Mesenteric fat pad (tissue), 1 donor: ENCODE measurements around the gene EIF2S3. TPM values are rescaled to one million over a fixed set of nuclear protein-coding genes. Genes with fewer than 3 reads are reported as not detected.
"Not testable (repeated sequence)": the region's sequence is repeated elsewhere in the genome, so short reads cannot be mapped to it uniquely, and the experiment has no call there.

ENCODE experiments used
- DNase-seq: peaks from one replicate; pipeline ENCODE4 v3.0.0-alpha.2; 2020; ENCODE audit warnings: low spot score
- long read RNA-seq: library from polyadenylated mRNA; unstranded; transcript quantifications from one replicate; pipeline ENCODE4 v2.0.0, GENCODE V29; 2020
- total RNA-seq: library from RNA; stranded (reverse); fragmentation: NEBNext Ultra II Directional; extraction: Animal tissue kit (Norgen Biotek cat#: 25700); gene quantifications from one replicate; pipeline ENCODE4 v1.2.1, GENCODE V29; 2021
- donor health status: DM: yes; HTN: yes; CAD: no.

Gene EIF2S3
- 143 TPM for total RNA-seq
- long read RNA-seq, transcript EIF2S3-201 (12 exons, 2,858 nt): major isoform, 403 of 454 reads
- long read RNA-seq, partial matches to known transcripts: 24 of 454 reads
- long read RNA-seq, other reads (novel, unspliced or antisense): 27 of 454 reads

DNA sequence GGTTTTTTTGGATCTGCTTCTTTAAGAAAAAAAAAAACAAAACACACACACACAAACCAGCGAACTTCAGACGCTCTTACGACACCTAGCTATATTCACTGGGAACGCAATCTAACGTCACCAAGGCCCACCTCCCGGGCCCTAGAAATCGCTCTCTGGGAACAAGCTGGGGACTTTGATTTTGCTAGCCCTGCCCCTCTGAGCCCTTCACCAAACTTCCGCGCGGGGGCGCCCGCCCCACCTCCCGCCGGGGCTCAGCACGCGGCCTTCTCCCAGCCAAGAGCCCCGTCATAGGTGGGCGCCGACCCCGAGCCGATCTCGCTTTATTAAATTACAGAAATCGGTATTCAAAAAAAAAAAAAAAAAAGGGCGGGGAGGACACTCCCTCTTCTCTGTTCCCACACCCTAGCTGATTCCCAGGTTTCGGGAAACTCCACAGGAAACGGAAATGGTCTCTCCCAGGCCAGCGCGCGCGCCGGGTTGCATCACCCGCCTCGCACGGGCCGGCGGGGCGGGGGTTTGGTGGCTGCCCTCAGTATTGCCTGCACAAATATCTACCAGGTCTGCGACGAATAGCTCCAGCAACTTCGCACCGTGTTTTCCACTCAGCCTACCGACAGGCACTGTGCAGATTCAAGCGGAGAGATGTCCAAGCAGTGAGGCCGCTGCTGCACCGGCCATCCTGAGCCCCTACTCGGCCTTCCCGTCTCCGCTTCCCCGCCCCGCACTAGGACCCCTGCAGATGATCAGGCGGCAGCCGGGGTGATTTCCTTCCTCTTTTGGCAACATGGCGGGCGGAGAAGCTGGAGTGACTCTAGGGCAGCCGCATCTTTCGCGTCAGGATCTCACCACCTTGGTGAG, at the start of gene EIF2S3:
Gene EIF2S3 (plus strand): TSS at position 775 of the 861 bp plus-strand sequence. CDS start 13 bp downstream, at position 788.
- peak; percentile 95 for DNase-seq

DNA sequence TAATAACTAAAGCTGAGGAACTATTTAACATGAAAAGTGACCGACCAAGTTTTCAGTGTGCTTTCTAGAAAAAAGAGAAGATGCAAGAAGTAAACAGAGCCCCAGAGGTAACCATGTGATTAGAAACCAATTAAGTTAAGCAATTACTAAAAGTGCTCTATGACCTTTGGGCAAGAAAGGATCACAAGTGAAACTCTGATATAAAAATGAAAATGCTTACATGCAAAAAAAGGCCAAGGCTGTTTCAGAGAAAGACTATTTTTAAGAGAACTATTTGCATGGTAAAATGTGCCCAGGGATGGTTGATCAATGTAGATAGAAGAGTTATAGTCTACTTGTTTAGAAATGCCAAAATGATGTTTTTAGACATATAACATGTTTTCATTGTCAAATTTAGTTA, 49.7 kb upstream of the EIF2S3 start:
- no peak for DNase-seq

DNA sequence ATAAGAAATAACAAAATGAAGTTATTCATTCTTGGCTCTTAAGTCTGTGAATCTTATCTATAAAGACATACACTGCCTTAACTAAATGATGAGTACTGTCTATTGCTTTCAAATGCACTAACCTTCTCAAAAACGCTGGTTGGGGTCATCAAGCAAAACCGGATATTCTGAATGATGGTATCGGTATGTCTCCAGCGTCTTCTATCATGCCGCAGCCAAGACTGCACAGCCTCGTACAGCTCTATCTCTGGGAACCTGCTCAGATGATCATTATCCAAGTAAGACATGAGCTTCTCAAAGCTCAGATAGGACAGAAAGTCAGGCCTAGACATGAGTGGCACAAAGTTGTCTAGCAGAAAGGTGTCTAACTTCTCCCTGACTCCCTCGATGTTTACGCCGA, 48.9 kb upstream of the EIF2S3 start:
- DNase-seq: no peak

DNA sequence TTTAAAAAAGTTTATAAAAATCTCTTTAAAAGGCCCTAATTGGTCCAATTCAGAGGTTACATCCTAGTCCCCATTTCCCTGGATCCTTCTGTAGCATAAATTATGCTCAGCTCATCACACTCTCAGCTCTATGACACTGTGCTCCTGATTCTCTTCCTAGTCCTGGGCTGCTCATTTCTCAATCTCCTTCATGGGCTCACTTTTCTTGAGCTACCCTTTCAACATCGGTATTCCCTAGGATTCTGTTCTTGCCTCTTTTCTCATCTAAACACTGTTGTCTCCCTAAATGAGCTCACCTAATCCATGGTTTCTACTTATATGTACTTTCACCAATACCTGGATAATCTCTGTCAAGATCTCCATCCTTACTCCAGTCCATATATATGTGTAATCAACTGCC, 42.5 kb upstream of the EIF2S3 start:
- no peak for DNase-seq

DNA sequence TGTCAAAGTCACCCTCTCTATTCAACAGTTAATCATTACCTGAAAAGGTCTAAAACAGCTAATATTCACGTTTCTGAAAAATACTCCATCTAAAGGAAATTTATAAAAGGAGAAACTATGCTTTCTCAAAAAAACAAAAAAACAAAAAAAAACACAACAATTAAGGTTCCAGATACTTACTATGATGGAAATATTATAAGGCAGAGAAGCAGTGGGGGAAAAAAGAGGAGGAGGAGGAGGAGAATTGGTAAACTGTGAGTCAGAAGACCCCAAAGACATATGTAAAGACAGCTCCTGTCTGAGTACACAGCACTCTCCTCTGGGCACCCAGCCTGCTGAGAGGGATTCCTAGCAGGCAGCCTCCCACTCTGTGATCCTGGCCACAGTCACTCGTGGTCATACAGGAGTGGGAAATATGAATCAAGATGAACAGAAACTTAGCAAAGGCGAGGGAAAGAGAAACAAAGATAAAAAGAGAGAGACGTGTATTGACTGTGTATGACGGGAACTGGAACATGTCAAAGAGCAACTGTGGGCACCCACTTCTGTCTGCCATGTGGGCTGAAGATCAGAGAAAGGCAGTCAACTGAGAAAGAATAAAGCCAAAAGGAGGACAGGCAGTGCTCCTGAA, 40.3 kb upstream of the EIF2S3 start:
- no peak for DNase-seq

DNA sequence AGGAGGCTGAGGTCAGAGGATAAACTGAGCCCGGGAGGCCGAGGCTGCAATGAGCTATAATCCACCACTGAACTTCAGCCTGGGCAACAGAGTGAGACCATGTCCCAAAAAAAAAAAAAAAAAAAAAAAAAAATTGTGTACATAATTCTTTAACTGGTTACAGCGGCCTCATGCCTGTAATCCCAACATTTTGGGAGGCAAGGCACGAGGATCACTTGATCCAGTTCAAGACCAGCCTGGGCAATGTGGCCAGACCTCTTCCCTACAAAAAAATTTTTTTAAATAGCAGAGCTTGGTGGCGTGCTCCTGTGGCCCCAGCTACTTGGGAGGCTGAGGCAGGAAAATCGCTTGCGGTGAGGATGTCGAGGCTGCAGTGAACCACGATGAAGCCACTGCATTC, 37.1 kb upstream of the EIF2S3 start:
- DNase-seq: no peak

DNA sequence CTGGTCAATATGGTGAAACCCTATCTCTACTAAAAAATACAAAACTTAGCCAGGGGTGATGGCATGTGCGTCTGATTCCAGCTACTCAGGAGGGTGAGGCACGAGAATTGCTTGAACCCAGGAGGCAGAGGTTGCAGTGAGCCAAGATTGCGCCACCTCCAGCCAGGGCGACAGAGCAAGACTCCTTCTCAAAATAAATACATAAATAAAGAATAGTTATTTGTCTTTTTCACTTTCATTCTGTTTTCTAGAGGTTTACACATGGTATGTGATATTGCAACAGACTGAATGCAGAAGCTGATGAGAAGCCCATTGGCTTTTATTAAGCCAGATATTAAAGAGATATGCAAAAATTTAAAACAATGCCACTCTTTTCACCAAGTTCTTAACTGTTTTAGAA, 35.9 kb upstream of the EIF2S3 start:
- DNase-seq: no peak

DNA sequence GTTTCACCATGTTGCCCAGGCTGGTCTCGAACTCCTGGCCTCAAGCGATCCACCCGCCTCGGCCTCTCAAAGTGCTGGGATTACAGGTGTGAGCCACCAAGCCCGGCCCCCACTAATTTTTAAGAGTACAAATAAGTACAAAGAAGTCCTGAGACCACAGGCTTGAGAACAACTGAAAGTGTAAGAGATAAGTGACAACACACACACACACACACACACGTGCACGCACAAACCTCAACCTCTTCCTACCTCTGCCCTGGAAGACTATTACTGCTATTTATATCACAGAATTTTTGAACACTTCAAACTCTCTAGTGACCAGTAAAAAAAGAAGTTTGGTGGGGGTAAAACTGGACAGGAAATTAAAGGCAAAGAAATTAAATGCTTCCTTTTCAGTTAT, 35.3 kb upstream of the EIF2S3 start:
- DNase-seq: no peak

DNA sequence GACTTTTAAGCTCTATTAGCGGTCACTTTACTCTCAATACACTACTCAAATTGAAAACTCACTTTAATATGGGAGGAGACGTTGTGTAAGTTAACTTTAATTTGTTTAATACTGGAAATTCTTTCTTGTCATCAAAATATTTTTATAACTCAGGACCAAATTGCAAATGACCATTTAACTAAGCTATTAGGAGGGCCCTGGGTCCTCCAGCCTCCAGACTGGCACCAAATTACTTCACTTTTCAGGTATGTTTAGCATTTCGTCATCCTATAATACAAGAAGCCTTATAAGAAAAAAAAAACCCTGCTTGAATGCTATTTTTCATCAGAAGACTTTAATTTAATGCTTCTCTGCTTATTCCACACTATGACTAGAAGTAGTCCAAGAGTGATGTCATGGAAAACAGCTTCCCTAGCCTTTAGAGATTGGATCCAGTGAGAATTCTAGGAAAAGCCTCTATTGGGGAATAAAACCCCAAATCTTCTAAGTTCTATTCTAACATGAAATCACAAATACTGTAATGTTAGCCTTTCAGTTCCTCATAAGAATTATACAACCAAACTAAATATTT, 34.4 kb upstream of the EIF2S3 start:
- no peak for DNase-seq

DNA sequence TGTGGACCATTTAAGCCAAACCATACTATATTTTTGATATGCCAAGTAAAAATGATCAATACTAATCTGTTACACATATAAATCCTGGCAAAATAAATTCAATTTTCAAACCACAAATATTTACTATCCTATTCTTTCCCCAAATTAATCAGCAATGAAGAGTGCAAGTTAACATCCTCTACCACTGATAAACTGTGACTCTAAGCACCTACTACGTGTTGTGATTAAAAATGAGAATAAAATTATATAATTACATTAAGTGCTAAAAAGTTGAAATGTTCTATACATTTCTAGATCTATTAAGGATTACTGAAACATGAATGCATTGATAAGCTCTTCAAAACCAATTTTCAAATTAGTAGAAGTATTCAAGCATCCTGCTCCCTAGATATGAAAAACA, 31.2 kb upstream of the EIF2S3 start:
- no peak for DNase-seq

DNA sequence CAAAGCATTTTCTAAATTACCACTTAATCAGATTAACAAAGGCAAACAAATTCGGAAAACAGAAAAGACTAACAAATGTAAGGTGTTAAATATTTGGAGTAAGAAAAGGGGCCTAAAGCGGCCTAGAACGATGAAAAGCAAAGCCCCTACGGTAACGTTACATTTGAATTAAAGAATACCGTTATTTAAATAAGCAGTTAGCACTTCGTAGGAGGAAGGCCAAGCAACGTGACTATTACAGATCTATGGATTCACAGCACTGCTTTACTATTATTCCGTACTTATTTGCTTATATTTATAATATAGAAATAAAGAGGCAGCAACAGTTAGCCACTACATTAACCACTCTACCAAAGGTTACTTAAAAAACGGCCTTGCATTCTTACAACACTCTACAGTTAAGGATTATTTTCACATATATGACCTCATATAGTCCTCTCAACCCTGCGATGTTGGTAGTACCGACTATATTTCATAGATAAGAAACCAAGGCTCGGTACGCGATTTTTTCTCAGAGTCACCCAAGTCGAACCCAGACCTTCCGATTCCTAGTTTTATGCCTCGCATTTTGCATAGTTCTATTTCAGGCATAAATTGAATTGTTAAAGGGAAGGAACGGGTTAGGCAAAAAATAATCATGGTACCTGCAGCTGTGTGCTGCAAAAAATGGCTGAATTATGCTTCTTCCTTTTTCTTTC, 30.6 kb upstream of the EIF2S3 start:
- DNase-seq: no peak

DNA sequence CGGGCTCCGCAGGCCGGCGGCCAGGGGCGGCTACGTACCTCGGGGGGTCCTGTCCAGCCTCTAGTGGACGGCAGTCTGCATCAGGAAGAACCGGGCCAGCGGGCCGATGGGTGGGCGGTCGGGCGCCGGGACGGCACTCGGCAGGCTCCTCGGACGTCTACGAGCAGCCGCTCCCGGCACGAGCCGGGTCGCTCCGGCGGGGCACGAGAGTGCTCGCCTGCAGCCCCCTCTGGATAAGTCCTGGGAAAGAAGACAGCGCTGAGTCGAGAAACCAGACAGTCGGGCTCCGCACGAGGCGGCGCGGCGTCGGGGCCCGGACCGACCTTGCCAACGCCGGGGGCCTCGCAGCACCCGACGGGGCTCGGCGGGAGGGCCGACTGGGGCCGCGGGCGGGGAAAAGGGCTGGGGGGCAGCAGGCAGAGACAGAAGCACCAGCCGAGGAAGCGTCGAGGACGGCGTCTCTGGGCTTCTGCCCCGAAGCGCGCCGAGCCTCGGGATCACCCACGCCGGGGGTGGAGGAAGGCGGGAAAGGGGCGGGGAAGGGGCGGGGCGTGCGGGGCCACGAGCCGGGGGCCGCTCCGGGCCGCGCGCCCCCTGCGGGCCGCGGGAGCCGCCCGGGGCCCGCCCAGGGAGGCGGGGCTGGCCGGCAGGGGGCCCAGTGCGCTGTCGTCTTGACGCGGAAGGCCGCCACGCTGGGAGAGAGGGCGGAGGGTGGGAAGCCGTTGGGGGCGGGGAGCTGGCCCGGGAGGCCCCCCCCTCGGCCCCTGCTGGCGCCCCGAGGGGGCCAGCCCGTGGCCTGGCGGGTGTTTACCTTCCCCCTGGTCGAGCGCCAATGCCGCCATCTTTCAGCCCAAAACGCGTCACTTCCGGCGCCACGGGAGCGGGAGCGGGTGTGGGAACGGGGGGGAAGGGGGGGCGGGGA, 29.7 kb upstream of the EIF2S3 start:
- peak; percentile 94 for DNase-seq

DNA sequence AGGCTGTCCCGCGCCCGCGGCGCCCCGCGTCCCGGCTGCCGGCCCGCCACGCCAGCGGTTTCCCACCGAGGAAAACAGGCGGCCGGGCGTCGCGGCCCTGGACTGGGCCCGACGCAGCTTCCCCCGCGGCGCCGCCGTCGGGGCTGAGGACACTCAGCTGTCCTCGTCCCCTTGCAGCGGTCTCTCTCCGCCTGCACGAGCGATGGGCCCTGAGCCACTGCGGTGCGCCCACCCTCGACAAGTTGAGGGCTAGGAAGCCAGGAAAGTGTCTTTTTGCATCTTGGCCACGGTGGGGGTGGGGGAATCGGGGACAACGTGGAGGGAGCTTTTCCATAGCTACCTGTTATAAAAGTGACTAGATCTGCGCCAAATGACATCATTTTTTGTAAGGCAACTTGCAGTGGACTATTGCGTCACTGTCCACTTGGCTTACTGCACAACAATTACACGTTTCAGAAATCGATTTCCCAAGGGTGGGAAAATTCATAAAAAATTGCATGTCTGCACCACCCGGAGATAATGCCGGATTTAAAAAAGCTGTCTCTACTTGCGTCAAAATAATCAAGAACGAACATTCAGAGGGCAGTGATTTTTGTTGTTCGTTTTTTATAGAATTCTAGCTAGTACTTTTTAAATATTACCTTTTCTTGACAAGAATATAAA, 28.9 kb upstream of the EIF2S3 start:
- peak; percentile 85 for DNase-seq

DNA sequence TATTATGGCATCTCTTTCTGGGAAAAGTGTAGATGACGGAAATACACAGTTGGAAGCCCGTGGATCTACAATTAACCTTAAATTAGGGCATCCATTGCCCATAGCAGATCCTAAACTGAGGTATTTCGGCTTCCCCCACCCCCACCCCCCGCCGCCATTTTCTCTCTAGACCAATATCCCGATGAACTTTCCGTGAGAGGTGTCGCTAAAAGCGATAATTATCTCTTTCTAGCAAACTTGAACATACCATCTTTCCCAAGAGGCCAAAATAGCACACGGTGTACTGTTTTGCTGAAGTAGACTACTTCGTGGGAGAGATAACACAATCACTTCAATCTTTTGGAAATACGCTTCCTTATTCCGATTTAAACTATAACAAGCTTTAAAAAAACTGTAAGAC, 28.3 kb upstream of the EIF2S3 start:
- no peak for DNase-seq

DNA sequence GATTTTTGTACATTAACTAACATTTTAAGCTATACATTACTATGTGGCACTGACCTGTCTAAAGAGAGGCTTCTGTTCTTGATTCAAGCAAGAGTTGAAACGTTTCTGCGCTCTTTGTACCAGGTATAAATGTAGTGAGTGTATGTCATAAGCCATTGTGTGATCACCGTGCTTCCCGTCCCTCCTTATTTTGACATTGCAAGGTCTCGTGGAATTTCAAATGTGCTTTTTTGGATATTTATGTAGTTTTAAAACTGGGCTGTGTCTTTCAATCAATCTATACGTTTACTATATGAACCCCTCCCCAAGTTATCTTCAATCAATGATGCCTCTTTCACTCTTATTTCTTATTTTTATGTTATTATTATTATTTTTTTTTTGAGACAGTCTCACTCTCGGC, 27.7 kb upstream of the EIF2S3 start, which contains the start of gene KLHL15:
Gene KLHL15 (minus strand): TSS at position 101 of the 400 bp plus-strand sequence. CDS start 20,493 bp downstream, outside the sequence.
- DNase-seq: no peak

DNA sequence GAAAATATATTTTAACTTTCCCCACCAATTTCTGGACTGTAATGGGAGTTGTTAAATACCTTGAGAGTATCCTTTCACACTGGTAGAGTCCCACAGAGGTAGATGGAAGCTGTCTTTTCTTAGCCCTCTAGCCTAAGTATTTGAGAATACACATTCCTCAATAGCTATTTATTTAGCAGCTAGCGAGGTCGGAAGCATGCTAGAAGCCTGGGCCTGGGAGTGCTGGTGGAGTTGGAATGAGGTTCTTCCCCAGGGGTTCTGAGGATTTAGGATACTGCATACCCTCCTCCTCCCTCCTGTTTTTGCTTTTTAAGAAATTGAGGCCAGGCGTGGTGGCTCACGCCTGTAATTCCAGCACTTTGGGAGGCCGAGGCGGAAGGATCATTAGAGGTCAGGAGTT, 26.8 kb upstream of the EIF2S3 start:
- DNase-seq: no peak

DNA sequence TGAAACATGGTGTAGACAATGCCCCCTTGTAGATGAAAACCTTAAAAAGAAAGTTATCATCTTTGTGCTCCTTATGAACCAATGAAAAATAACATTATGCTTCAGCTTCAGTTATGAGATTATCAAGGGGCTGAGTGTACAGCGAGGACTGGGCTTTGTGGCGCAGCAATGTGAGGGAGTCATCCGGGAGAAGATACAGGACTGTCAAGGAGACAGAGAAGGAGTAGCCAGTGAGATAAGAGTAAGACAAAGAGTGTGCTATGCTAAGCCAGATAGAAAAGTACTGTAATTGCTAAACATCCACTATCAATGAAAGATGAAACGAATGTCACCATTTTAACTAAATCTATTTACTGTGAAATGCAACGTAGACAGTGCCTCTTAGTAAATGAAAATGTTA, 24.2 kb upstream of the EIF2S3 start:
- DNase-seq: no peak

DNA sequence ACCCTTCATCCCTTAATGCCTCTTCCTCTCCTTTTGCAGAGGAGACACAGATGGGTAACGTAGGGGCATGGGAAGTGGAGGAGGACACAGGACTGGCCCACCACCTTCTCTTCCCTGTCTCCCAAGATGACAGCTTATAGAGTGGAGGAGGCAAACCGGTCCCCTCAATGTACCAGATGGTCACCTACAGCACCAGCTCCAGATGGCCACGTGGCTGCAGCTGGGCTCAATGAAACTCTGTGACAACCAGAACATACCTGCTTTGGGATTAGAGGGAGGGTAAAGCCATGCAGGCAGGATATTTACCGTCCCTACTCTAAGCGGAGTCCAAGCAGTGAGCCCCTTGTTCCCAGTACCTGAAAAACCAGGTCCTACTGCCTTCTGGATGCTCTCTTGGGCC, 20.3 kb upstream of the EIF2S3 start:
- DNase-seq: no peak

DNA sequence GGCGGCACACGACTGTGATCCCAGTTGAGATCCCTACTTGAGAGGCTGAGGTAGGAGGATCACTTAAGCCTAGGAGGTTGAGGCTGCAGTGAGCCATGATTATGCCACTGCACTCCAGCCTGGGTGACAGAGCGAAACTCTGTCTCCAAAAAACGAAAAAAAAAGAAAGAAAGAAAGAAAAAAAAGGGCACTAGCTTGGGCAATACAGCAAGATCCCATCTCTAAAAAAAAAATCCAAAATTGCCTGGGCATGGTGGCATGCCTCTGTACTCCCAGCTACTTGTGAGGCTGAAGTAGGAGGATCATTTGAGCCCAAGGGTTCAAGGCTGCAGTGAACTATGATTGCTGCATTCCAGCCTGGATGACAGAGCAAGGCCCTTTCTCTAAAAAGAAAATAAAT, 17.0 kb upstream of the EIF2S3 start:
- no peak for DNase-seq

DNA sequence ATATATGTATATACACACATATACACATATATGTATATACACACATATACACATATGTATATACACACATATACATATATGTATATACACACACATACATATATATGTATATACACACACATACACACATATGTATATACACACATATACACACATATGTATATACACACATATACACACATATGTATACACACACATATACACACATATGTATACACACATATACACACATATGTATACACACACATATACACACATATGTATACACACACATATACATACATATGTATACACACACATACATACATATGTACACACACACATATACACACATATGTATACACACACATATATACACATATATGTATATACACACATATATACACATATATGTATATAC, 8.7 kb upstream of the EIF2S3 start:
- DNase-seq: not testable (repeated sequence)
